ENCODE measurements around the gene CYP11A1.
"Not testable (repeated sequence)": the region's sequence is repeated elsewhere in the genome, so short reads cannot be mapped to it uniquely, and the experiment has no call there.

DNA sequence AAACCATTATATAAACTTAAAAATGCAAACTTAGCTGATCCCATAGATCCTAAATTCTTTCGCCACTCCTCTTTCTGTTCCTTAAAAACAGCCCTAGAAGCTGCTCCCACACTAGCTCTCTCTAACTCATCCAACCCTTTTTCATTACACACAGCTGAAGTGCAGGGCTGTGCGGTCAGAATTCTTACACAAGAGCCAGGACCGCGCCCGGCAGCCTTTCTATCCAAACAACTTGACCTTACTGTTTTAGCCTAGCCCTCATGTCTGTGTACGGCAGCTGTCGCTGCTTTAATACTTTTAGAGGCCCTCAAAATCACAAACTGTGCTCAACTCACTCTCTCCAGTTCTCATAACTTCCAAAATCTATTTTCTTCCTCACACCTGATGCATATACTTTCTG, 9.9 kb downstream of the CYP11A1 start:
- TF ChIP-seq, protein P1, sequence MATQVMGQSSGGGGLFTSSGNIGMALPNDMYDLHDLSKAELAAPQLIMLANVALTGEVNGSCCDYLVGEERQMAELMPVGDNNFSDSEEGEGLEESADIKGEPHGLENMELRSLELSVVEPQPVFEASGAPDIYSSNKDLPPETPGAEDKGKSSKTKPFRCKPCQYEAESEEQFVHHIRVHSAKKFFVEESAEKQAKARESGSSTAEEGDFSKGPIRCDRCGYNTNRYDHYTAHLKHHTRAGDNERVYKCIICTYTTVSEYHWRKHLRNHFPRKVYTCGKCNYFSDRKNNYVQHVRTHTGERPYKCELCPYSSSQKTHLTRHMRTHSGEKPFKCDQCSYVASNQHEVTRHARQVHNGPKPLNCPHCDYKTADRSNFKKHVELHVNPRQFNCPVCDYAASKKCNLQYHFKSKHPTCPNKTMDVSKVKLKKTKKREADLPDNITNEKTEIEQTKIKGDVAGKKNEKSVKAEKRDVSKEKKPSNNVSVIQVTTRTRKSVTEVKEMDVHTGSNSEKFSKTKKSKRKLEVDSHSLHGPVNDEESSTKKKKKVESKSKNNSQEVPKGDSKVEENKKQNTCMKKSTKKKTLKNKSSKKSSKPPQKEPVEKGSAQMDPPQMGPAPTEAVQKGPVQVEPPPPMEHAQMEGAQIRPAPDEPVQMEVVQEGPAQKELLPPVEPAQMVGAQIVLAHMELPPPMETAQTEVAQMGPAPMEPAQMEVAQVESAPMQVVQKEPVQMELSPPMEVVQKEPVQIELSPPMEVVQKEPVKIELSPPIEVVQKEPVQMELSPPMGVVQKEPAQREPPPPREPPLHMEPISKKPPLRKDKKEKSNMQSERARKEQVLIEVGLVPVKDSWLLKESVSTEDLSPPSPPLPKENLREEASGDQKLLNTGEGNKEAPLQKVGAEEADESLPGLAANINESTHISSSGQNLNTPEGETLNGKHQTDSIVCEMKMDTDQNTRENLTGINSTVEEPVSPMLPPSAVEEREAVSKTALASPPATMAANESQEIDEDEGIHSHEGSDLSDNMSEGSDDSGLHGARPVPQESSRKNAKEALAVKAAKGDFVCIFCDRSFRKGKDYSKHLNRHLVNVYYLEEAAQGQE (IDR thresholded peaks at IDR 0.05; ENCODE audit: insufficient replicate concordance, low read depth): not testable (repeated sequence)
- TF ChIP-seq, protein P2, sequence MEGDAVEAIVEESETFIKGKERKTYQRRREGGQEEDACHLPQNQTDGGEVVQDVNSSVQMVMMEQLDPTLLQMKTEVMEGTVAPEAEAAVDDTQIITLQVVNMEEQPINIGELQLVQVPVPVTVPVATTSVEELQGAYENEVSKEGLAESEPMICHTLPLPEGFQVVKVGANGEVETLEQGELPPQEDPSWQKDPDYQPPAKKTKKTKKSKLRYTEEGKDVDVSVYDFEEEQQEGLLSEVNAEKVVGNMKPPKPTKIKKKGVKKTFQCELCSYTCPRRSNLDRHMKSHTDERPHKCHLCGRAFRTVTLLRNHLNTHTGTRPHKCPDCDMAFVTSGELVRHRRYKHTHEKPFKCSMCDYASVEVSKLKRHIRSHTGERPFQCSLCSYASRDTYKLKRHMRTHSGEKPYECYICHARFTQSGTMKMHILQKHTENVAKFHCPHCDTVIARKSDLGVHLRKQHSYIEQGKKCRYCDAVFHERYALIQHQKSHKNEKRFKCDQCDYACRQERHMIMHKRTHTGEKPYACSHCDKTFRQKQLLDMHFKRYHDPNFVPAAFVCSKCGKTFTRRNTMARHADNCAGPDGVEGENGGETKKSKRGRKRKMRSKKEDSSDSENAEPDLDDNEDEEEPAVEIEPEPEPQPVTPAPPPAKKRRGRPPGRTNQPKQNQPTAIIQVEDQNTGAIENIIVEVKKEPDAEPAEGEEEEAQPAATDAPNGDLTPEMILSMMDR (IDR thresholded peaks at IDR 0.05; ENCODE audit: insufficient read depth, low read length): not testable (repeated sequence)
- not testable (repeated sequence) for TF ChIP-seq POLR2AphosphoS5 (IDR thresholded peaks at IDR 0.05; ENCODE audit: low read depth)

Measured in HL-60 (cell line).